ENCODE data around the gene POLL.

DNA sequence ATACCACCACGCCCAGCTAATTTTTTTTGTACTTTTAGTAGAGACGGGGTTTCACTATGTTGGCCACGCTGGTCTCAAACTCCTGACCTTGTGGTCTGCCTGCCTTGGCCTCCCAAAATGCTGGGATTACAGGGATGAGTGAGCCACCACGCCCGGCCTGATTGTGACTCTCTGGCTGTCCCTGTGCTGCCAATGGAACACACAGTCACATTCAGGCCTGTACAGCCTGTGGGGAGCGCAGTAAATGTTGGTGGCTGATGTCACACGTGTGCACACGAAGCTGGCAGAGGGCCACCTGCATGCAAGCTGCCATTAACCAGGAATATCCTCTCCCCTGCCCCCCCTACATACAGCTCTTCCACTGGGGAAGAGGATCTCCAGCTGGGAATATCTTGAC, 22.1 kb downstream of the POLL start:
- TF ChIP-seq EZH2phosphoT487 (IDR thresholded peaks at IDR 0.05; ENCODE audit: unreplicated experiment): no peak
- TF ChIP-seq, protein P1, sequence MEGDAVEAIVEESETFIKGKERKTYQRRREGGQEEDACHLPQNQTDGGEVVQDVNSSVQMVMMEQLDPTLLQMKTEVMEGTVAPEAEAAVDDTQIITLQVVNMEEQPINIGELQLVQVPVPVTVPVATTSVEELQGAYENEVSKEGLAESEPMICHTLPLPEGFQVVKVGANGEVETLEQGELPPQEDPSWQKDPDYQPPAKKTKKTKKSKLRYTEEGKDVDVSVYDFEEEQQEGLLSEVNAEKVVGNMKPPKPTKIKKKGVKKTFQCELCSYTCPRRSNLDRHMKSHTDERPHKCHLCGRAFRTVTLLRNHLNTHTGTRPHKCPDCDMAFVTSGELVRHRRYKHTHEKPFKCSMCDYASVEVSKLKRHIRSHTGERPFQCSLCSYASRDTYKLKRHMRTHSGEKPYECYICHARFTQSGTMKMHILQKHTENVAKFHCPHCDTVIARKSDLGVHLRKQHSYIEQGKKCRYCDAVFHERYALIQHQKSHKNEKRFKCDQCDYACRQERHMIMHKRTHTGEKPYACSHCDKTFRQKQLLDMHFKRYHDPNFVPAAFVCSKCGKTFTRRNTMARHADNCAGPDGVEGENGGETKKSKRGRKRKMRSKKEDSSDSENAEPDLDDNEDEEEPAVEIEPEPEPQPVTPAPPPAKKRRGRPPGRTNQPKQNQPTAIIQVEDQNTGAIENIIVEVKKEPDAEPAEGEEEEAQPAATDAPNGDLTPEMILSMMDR (conservative IDR thresholded peaks at IDR 0.05; ENCODE audit: low read depth in 2 of 2): no peak
- no peak for TF ChIP-seq REST (IDR thresholded peaks at IDR 0.05; ENCODE audit: unreplicated experiment)

All from GM23338 (cell line).